ENCODE measurements around the gene BCCIP.

Gene BCCIP

DNA sequence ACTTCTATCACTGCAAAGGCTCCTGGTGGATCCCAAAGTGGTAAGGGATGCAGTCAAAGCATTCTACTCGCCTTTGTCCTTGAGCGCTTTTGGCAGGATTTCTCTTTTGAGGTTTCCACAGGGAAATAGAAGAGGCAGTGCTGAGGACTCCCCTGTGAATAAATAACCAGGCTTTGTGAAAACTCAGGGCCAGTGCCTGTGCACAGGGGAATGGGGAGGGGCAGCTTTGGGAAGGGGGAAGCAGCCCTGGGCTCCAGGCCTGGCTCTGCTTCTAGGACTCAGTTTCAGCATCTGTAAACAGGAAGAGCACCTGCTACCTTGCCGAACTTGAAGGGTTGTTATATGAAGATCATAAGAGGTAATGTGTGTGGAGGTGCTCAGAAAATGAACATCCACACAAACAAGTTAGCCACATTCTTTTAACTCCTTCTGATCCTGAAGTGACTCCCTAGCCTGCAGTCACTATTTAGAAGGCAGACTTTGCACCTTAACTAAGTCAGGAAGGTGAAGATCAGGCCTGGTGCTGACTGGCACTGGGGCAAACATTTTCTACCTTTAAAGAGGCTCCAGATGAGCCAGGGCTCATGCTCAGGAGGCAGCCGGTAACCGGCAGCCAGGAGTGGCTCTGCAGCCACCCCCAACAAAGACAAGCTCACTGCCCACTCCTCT, 25.2 kb upstream of the BCCIP start:
- DNase-seq = no peak

DNA sequence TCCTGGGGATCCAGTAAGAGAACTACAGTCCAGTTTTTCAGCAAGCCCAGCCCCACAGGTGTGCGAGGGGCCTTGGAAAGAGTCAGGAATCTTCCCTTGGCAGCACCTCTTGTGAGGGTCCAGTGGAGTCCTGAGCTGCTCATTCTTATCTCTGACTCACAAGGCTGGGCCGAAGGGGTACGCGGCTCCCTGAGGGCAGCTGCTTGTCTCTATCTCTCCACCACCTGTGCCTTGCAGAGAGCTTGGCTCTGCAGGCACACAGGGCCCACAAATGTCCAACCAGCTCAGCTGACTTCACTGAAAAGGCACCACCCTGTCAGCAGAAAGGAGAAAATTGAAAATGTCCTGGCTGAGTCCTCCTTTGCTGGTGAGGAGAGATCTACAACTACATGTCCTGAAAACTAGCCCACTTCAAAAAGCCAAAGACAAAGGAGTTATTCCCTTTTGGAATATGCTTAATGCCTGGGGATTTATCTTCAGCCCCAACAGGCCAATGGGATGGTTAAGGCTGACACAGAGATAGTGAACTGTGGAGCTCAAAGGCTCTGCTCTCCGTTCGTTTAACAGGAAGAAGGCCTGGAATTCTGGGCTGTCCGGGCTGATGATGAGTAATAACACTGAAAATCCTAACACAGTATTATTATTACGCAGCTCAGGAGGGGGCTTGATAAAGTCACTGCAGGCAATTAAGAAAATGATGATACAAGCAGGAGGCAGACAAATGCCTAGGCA, 23.7 kb upstream of the BCCIP start:
- DNase-seq = no peak

DNA sequence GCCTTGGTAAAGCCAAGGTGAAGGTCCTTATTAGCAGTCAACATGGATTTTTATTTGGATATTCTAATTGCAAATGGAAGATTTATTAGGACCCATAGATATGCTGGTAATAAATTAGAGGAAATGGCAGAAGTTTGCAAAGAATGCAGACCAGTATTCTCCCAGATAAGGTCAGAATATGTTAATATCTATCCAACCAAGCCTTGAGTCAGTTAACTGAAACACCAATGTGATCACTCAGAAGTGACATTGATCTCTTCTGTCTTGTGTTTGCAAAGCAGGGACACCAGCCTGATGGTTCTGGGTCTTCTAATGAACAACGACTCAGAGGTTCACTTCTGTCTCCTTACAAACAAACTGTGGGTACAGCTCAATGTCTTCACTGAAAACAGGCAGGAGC, 21.8 kb upstream of the BCCIP start:
- DNase-seq = no peak

DNA sequence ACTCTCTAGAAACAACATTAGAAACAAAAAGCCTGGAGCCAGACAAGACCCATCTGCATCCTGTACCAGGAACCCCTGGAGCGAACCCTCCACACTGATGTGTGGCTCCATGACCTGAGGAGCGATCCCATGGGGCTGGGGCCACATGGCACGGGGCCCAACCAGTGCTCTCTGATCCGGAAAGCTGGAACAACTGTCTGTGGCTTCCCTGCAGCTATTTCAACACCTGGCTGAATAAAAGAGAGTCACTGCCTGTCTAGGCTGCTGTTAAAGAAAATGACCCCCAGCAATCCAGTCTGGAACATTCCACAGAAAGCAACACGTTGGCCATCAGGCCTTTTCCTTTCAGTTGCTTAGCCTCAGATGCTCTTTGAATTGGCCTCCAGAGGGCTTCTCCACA, 21.2 kb upstream of the BCCIP start:
- DNase-seq = no peak

DNA sequence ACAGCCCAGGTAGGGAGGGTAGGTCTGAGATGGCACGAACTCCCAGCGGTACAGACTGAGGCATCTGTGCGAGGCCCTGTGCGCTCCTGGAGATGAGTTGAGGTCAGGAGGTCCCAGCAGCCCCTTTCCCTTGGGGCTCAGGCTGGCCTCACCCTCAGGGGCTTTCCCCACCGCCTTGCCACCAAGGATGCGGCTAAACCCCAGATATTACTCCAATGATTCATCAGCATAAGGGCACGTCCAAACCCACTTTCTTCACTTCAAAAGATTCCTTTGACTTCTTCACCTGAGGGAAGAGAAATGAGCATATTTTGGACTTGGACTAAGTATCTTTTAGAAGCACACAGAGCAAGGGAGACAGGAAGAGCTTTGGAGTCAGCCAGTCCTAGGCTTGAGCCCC, 20.6 kb upstream of the BCCIP start:
- DNase-seq = no peak

DNA sequence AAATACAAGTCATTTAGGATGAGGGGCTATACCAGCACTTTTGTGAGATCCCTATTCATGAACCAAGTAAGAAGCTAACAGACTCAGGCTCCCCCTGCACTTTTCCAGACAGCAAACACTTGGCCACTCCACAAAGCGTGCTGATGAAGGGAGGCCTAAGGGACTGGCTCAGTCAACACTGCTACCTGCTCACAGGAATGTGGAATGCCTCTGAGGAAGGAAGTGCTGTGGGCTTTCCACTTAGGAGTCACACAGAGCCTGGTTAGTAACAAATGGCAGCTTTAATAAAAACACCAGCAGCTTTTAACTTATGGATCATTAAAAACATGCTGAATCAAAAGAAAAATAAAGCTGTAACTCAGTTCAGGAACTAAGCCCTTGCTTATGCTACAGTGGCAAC, 15.3 kb upstream of the BCCIP start:
- DNase-seq = no peak

DNA sequence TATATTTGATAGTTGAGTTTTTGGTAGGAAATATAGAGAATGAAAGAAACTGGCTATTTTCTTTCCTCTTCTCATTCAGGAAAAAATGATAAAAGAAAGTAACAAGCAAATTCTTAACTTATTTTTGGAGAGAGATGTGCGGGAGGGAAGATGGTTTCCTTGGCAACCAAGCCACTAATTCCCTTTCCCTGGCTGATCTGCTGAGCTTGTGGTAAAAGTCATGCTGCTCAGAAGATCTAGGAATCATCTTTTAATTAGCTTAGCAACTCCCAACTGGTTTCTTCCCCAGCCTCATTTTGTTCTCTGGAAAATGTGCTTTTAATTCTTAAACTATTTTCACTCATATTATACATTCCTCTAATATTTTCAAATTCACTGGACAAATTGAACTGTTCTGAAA, 12.1 kb upstream of the BCCIP start:
- DNase-seq = no peak

DNA sequence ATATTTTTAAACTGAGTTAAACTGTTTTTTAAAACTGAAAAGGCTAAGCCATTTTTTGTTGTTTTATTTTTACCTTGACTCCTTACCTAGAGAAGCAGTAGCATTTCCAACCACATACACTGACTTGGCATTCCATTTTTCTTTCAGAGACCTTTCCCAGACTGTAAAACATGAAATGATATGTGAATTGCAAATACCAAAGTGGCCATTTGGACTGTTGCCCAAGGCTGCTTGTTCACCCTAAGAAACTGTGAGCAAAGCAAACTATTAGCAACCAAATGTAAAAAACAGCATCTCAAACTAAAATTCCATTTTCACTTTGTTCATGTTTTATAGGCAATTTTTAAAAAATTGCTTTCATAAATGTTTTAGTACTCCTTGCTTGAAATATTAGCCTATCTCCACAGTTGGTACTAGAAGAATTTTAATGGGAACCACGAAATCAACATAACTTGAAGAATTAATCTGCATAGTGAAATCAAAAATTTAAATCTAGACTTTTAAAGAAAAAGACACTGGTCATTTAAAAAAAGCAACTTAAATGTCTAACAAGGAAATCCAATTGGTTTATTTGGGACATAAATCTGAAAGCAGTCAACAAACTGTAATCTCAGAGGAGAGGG, 11.1 kb upstream of the BCCIP start:
- DNase-seq = no peak

DNA sequence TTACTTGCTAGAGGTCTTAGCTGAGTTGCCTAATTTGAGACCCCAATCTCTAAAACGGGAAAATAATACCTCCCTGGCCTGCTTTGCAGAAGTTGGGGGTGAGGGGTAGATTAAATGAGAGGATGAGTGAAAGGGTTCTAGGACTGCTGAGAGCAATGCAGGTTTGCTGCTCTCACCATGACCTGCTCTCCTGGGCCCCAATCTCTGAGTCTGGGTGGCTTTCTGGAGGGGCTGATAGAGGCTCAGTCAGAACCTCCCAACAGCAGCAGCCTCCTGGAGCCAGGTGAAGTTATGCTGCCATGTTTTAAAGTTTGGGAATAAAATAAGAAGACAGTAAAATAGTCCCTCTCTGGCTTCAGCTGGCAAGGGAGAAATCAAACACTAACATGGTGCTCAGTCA, 7.6 kb upstream of the BCCIP start:
- DNase-seq = no peak

DNA sequence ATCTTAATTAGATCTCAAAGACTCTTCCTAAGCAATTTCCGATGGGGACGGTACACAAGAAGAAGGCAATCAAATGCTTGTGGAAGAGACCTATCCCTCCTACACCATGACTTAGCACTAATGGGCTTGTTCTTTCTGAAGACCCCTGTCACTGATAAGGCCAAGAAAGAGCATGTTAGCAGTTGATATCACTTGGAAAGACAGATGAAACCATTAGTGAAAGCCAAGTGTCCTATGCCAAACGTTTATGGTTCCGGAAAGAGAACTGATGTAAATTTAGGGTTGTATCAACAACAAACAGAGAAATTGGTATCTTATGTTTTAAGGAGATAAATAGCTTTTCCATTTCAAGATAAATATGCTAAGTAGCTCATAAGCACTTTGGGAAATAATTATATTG, 6.8 kb upstream of the BCCIP start:
- no peak for DNase-seq

DNA sequence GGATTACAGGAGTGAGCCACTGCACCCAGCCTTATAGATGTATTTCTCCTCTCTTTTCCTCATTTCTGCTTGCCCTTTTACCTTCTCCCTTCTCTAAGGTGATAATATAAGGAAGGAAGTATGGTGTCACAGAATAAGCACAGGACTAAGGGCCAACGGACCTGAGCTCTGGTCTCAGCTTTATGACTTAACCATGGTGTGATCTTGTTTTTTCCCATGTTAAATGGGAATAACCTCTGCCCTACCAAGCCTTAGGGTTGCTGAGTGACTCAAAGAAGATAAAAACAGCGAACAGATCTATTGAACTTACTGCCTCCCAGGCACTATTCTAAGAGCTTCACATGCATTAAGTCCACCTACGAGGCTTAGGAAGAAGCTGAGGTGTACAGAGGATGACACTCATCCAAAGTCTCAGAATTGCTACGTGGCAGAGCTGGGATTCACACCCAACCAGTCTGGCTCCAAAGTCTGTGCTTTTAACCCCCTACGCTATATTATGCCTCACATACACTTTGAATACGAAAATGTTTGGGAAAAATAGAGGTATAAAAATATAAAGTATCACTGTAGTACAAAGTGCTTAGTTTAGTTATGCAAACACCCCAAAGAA, 5.9 kb upstream of the BCCIP start:
- DNase-seq = no peak

DNA sequence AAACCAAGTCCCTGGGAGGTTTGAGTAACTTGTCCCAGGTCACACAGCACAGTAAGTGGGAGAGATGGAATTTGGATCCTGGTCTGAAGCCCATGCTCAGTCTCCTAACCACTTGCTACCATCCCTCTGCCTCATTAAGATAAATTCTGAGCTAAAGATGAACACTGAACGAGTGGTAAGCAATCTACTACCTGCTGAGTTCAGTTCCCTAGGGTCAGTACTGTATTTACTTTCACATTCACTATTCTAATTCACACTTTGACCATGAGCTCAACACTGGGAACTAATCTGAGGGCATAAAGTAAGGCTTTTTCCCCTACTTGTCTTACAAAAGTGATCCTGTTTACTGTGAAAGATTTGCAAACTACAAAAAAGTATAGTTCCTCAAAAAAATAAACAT, 2.6 kb upstream of the BCCIP start:
- DNase-seq = peak; percentile 47

DNA sequence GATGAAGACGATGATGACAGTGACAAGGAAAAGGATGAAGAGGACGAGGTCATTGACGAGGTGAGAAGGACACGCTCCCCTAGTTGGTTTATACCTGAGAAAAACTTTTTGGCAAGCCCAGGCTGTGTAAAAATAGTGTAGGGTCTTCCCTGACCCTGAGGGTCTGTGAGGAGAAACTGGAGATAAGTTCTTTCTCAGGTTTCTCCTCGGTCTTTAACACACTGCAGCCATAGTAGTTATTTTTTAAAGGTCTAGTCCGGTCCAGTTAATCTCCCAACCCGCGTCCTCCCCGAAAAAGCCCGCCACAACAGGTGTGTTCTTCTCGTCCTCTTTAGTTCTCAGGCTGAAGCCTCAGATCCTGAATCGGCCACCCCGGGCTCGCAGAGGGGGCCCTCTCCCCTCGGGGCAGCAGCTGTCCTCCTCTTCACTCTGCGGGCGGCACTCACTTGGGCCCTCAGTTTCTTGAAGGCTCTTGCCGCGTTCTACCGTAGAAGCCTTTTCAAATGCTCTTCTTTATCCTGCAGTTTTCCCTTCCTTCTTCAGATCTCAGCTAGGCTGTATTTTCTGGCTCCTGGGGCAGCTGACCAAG, 411 bp downstream of the BCCIP start:
- DNase-seq = no peak

DNA sequence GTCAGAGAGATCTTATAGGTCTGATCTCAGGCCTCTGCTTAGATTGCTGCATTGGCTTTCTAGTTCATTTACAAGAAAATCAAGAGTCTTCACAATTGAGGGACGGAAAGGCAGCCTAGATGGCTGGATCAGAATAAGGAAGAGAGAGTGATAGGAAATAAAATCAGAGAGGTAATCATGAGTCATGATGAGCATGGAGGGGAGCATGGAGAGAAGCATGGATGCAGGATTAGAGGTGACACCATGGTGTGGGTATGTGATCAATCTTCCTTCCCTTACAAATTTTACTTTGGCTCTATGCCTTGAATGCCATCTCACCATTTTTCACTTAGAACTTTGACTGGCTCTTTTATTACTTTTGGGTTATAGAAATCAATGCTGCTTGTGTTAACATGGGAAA, 1.4 kb downstream of the BCCIP start:
- no peak for DNase-seq

DNA sequence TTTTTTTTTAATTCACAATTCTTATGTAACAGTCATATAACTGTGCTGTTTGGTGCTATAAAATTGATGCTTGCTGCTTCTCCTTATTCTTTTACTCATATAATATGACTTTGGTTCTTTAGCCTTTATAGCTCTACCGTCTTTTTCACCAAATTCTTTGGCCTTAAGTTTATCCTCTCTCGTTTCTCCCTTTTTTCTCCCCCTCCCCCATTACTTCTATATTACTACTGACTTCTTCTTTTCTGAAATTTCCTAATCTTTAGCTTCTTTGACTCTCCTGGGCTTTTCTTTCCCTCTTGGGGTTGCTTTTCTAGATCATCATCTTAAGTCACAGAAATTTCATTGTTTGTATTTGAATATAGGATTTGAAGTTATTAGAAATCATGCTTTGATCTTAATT, 3.8 kb downstream of the BCCIP start:
- DNase-seq = peak; percentile 7

DNA sequence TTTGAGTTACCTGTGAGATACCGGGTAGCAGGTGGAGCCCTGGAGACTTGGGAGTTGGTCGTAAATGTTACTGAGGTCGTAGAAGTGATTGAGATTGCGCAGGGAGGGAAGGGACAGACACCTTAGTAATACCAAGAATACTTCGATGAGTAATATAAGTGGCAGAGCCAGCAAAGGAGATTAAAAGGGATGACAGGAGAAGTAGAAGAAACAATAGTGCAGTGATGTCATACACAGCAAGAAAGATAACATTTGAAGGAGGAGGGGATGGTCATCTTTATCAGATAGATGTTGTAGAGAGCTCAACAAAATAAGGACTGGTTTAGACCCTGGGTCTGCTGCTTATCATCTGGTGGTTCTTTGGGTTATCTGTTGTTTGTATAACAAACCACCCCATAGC, 5.0 kb downstream of the BCCIP start:
- DNase-seq = no peak

DNA sequence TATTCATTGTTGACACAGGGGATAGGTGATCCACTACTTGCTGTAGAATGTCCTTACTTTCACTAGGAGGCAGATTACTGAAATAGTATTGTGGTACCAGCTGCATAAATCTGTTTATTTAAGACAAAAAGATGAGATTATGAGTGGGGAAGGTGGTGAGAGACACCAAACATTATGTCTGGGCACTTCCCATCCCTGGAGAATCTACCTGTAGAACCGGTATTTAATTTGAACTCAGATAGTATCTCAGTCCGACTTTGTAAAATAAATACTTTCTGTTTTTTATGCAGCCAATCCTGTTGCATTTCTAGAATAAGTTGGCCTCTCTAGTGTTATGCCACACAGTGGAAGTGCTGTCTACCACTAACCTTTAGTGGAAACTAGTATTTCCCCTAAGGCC, 13.4 kb downstream of the BCCIP start:
- no peak for DNase-seq

DNA sequence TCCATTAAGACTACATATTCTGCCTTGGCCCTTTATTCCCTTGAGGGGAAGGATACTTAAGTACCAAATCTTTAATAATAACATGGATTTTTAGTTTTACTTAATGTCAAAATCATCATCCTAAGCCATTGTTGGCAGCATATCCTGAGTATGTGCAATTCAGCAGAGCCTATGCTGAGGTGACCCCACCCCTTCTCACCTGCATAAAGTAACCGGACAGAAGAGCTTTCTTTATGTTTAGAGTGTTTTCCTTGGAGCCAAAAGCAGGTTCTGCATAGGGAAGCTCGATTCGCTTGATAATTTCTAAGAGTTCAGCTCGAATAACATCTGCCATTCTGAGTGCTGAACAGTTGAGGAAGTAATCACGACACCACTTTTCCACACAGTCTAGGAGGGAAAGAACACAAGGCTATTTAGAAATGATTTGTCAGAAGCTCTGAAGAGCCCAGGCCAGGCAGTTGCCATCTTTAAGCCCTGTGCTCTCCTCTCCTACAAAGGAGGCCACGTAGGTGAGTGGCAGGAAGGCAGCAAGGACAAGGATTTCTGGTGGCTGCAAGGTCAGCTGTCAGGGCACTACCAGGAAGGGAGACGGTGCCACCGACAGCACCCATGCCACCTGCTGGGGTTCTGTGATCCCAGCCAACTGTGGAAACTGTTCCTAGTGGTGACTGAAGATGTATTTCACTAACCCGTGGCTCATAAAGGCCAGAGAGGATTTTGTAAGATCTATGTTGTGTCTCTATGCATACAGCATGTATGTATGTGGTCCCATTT, 15.6 kb downstream of the BCCIP start:
- DNase-seq = no peak

DNA sequence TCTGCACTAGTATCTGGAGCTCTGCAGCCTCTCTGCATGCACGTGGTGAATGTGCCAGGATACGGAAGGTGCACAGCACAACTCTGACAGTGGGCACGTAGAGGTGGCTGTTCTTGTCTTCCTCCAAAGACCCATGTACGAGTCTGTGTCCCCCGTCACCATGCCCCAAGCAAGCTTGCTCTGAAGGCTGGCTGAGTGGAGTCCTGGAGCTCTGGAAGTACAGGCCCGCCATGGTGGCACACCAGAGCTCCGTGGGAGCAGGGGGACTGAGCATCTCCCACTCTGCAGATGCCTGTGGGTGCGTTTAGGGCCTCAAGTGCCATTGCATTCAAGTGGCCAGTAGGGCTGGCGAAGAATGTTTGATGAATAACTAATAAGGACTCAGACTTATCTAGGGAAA, 17.1 kb downstream of the BCCIP start:
- DNase-seq = no peak

DNA sequence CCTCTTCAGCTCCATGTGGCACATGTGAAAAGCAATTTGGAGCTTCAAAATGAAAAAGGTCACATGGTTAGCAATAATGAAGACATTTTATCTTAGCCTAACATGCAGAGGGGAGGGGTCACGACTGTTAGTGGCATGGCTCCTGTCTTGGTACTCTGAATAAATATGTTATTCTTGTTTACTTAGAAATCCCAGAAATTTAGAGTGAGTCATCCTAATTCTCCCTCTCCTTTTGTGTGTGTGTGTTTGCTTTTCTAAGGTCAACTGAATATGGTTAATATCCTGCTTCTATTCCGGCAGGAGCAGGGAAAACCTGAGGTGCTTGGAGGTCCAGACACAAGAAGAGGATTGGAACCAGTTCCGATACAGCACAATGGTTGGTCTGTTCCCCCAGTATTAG, 17.6 kb downstream of the BCCIP start:
- DNase-seq = no peak

DNA sequence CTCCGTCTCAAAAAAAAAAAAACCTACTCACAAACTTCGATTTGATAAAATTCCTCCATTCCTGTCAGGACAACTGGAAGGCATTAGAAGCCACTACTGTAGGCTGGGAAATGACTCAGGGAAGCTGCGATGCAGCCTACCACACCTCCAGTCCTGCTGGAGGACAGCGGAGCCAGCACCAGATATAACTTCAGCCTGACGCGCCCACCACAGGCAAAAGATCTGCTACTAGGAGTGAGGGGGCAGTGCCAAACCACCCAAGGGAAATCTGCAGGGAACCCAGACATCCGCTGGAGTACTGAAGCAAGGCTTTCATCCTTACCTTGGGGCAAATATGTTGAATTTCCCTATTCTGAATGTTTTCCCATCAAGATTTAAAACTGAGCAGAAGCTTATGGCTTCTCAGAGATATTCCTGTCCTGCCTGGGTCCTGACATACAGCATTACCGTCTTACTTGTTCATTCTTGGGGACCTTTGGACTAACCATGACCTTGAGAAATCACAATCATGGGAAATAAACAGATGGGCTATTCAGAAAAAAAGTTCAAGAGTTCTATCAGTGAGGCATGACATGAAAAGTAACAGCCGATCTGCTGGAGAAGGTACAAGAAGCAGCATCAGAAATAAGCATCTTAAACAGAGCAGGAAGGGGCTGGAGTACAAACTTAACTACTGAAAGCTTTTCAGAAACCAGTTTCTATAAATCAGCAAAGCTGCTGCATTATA, 20.4 kb downstream of the BCCIP start:
- DNase-seq = no peak

DNA sequence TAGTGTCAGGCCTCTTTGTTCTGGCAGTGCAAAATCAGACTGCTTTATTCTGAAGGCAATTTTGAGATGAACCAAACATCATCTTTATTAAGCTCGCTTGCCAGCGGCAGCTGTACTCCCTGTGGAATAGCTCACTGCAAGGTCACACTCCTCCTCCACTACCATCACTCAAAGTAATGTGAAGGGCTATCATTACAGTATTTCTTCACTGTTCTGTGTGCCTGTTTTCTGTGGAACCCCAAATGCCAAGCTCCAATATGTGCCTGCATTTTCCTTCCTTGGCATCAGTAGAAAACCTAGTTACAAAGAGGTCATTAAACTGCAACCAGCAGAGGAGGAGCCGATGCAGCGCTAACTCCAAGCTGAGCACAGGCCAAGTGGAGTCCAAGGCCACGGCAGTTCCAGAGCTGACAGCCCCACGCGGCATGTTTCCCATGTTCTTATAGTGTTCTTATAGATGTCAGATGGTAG, 21.4 kb downstream of the BCCIP start:
- DNase-seq = no peak
